A204.1 (cell line): ENCODE data around the gene ATP2A3.

ENCODE experiments used
- FAIRE-seq: peaks from 2 replicates; lab custom pipeline; 2012; peaks lifted over from hg19 to GRCh38; lab: Jason Lieb, UNC

Gene ATP2A3

DNA sequence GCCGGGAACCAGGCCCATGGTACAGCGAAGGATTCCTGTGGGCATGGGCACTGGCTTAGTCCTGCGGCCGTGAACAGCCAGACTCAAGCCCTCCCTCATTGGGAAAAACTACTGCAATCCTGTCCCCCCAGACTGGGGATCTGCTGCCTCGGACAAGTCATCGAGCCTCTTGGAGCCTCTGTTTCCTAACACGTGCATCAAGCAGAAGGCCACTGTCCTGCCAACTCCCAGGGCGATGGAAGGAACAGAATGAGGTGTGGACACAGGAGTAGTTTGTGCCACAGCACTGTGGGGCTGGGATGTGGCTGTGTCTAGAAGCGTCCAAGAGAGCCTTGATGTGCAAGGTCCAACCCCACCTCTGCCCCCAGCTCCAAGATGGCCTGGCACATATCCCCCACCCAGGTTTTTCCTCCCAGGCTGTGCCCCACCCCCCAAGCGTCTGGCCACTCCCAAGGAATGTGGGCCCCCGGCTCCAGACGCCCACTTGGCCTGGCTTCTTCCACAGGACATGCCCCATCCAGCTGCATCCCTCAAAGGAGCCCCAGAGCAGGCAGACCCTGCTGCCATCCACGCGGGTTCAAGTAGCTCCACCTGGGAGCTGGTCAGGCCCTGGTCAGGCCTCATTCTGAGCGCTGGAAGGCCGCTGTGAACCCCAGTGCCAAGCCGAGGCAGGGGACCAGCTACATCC lies 74.8 kb downstream of the ATP2A3 start:
- FAIRE-seq = no peak

DNA sequence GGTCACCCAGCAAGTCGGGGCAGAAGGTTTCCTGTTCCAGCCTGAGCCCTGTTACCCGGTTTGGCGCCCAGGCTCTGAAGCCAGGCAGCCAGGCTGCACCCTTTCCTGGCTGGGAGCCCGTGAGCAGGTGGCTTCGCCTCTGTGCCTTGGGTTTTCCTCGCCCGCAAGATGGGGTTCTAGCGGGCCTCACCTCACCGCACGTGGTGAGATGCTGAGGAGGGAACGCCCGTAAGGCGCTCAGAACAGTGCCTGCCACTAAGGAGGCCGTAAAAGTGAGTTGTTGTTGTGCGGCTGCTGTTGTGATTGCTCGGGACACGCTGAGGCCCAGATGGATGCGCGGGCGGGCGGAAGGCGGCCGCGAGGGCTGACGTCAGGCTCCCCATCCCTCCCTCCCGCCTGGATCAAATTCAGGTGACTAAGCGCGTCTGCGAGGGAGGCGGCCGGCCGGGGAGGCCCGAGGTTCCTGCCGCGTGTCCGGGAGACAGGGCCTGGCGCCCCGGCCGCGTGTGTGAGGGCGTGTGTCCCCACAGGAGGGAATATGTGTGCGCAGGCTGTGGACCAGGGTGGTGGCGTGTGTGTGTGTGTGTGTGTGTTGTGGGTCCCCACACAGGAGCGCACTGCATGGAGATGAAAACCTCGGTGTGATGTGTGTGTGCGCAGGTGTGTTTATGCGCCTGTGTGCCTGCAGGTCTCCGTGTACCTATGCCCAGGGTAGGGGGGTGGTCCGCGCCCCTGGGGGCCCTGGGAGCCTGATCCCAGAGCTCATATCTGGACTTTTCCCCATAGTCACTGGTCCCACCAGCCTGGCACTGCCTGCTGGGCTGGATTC lies 75.7 kb downstream of the ATP2A3 start:
- FAIRE-seq = no peak

GRCh38 chr17:3887804-3888203 lies 76.4 kb downstream of the ATP2A3 start:
- FAIRE-seq = no peak

DNA sequence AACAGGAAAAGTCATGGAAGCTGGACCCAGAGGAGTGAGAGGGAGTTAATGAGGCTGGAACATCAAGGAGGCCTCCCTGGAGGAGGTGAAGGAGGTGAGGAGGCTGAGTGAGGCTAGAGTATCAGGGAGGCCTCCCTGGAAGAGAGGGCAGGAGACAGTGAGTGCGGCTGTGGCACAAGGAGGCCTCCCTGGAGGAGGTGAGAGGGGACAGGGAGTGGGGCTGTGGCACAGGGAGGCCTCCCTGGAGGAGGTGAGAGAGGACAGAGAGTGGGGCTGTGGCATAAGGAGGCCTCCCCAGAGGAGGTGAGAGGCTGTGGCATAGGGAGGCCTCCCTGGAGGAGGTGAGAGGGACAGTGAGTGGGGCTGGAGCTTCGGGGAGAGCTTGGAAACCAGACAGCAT lies 76.8 kb downstream of the ATP2A3 start:
- no peak for FAIRE-seq

DNA sequence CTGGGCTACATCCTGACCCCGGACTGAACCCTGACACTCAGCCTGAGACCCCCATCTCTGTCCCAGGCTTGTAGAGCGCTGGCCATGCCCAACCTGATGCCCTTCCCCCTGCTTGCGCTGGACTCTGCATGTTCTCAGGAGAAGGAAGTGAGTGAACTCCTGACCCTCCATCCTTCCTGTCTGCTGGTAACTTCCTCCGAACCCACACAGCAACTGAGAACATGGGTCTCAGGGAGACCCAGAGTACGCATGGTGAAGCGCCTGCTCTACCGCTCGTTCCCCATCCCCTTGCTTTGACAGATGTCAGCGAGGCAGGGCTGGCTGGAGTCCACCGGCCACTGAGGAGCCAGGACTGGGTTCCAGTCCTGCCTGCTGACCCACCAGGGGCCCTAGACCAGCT lies 77.5 kb downstream of the ATP2A3 start:
- no peak for FAIRE-seq

DNA sequence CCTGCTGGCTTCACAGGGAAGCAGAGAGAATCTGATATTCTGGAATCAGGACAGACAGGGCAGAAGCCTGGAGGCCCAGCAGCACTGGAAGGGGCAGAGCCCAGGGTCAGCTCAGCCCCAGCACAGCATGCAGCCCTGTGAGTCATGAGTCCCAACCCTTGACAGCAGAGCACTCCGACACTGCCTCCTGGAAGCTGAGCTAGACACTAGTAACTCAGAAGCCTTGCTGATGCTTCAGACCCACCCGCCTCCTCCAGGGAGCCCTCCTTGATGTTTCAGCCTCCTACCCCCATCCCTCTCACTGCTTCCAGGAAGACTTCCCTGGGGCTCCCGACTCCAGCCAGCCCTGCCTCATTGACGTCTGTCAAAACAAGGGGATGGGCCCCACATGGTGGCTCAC lies 78.3 kb downstream of the ATP2A3 start:
- FAIRE-seq = no peak

GRCh38 chr17:3885271-3885670 lies 79.0 kb downstream of the ATP2A3 start:
- no peak for FAIRE-seq

- FAIRE-seq = no peak
Observed at GRCh38 chr17:3884188-3884587, 80.0 kb downstream of the ATP2A3 start.

GRCh38 chr17:3882276-3882675 lies 82.0 kb downstream of the ATP2A3 start:
- no peak for FAIRE-seq

DNA sequence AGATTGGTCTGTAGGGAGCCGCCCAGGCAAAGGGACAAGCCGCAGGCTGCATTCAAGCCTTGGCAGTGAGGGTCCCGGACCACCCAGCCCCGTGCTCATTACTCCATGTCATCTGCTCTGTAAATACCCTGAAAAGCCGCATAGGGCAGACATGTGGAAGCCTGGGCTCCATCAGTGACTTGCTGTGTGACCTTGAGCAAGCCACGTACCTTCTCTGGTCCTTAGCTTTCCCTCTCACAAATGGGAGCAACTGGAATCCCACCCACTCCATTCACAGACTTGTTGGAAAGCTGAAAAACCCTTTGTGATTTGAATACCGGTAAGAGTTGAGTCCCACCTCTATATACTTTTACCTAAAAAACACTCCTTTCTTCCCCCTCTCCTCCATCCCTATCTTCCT lies 83.3 kb downstream of the ATP2A3 start:
- FAIRE-seq = no peak

DNA sequence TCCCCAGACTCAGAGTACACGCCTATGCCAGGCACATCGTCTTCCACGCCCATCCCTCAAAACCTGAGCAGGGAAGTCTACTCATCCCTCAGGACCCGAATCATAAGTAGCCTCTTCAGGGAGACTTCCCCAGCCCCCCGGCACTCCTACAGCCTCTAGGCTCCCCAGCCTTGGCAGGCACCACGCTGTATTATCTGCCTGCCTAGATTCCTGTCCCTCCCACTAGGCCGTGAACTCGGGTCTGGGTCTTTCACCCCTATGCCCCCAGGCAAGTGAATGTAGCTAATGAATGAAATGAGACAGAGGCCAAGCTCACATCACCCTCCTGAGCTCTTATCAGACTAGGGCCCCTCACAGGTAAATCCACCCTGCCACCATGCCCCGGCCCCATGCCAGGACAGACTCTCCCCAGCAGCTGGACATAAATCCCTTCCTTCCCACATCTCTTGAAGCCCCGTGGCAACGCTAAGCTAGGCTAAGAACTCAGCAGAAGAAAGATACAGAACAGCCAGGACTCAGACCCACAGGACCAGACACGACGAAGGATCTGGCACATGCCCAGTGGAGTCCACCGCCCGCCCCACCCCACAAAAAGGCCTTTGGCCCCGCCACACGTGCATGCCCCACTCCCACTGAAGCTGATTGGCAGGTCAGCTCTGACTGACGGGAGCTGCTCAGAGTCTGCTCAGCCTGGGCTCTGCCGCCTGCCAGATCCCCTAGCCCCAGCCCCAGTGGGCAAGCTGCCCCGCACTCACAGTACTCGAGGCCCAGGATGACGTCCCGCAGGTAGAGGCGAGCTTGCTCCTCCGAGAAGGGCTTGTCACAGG lies 84.4 kb downstream of the ATP2A3 start:
- FAIRE-seq = no peak

DNA sequence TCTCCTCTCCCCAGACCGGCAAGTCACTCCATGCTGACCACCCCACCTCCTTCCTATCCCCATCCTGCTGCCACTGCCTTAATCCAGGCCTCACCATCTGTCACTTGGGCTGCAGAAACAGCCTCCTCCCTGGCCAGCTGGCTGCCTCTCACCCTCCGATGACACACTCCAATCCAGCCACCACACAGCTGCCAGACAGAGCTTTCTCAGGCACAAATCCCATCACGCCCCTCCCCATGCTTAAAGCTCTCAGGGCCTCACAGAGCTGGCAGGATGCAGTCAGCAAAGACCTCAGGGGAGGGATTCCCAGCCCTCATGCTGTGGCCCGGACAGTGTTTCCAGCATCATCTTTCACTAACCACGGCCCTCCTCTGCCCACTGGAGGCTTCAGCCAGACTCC lies 85.1 kb downstream of the ATP2A3 start:
- no peak for FAIRE-seq

DNA sequence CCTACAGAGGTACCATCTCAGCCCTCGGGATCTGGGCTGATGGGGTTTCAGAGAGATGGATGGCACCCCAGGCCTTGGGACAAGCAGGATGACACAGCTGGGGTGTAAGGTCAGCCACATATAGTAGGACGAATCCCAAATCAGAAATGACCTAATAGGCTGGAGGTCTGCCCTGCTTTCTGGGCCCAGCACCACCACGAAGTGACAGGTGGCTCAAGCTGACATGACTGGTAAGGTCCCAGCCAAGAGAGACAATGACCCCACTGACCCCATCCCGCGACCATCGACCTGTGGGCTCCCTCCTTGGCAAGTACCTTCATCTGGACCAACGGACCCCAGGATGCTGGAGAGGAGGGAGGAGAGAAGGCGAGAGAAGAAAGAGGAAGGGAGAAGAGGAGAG lies 87.0 kb downstream of the ATP2A3 start:
- FAIRE-seq = no peak

- no peak for FAIRE-seq
Observed at GRCh38 chr17:3875317-3875716, 88.9 kb downstream of the ATP2A3 start.
